Naive thymus-derived CD4-positive, alpha-beta T cell (primary cell): ENCODE data around the gene GATB. TPM values are rescaled to one million over a fixed set of nuclear protein-coding genes. Genes with fewer than 3 reads are reported as not detected.

ENCODE experiments used
- ATAC-seq: fragments of 150-1000 bp; cut with Tn5 transposase; 2 replicates; pipeline ENCODE4 v1.10.0; 2021; ENCODE audit warnings: mild to moderate bottlenecking, moderate library complexity
- CTCF ChIA-PET: fragments of 350-600 bp; sonication (Branson Sonifier 250); formaldehyde crosslinking; loops from one replicate; lab custom pipeline; 2021; ENCODE audit warnings: antibody characterized with exemption; lab: Charles Lee
- POLR2A ChIA-PET: fragments of 350-600 bp; sonication (Branson Sonifier 250); formaldehyde crosslinking; loops from one replicate; lab custom pipeline; 2021; ENCODE audit warnings: antibody characterized with exemption, inconsistent platforms; lab: Charles Lee
- DNase-seq, 9 donors: peaks; one replicate each; pipeline versions ENCODE4 v3.0.0 to v3.0.0-alpha.2; 2020 to 2022; ENCODE audit warnings: mixed read lengths in 1 of 9
- H3K27ac ChIP-seq: one replicate; pipeline ENCODE4 v1.7.0; 2013; ENCODE audit warnings: mild to moderate bottlenecking, low read depth, low read length, moderate library complexity
- H3K27me3 ChIP-seq, 2 donors: one replicate each; pipeline ENCODE4 v1.7.0; 2013; ENCODE audit warnings: low read length in 2 of 2, mild to moderate bottlenecking in 2 of 2, moderate library complexity in 2 of 2; ENCODE audit not compliant: control insufficient read depth in 2 of 2, insufficient read depth in 2 of 2
- H3K36me3 ChIP-seq, 3 experiments: 1 replicate in 2 of 3; 2 replicates in 1 of 3; pipeline ENCODE4 v1.7.0; 2013; ENCODE audit warnings: low read length in 3 of 3, mild to moderate bottlenecking in 3 of 3, moderate library complexity in 1 of 3; ENCODE audit not compliant: insufficient read depth in 3 of 3, control insufficient read depth in 2 of 3
- H3K4me1 ChIP-seq, 2 donors: one replicate each; pipeline ENCODE4 v1.7.0; 2013; ENCODE audit warnings: low read length in 2 of 2, mild to moderate bottlenecking in 2 of 2, moderate library complexity in 1 of 2; ENCODE audit not compliant: control insufficient read depth in 2 of 2, insufficient read depth in 2 of 2
- H3K4me3 ChIP-seq: 2 replicates; pipeline ENCODE4 v1.7.0; 2013; ENCODE audit warnings: mild to moderate bottlenecking, low read length
- H3K9me3 ChIP-seq, 3 experiments: 1 replicate in 2 of 3; 2 replicates in 1 of 3; pipeline ENCODE4 v1.7.0; 2013; ENCODE audit warnings: low read length in 3 of 3; ENCODE audit not compliant: control insufficient read depth in 2 of 3
- H3K27ac Mint-ChIP-seq, 9 donors: one replicate each; pipeline ENCODE4 v1.8.0; 2020 to 2022; ENCODE audit warnings: mixed read lengths in 9 of 9, mild to moderate bottlenecking in 8 of 9, moderate library complexity in 5 of 9, inconsistent platforms in 2 of 9
- H3K27me3 Mint-ChIP-seq, 5 donors: one replicate each; pipeline ENCODE4 v1.8.0; 2021 to 2022; ENCODE audit warnings: mixed read lengths in 5 of 5, mild to moderate bottlenecking in 1 of 5
- H3K36me3 Mint-ChIP-seq, 5 donors: one replicate each; pipeline ENCODE4 v1.8.0; 2020 to 2022; ENCODE audit warnings: mixed read lengths in 5 of 5, mild to moderate bottlenecking in 3 of 5, inconsistent platforms in 1 of 5
- H3K4me1 Mint-ChIP-seq, 7 donors: one replicate each; pipeline ENCODE4 v1.8.0; 2020 to 2022; ENCODE audit warnings: mixed read lengths in 7 of 7, mild to moderate bottlenecking in 3 of 7, inconsistent platforms in 1 of 7
- H3K4me3 Mint-ChIP-seq, 10 donors: one replicate each; pipeline ENCODE4 v1.8.0; 2020 to 2022; ENCODE audit warnings: mild to moderate bottlenecking in 10 of 10, mixed read lengths in 10 of 10, moderate library complexity in 6 of 10, inconsistent platforms in 2 of 10
- H3K9me3 Mint-ChIP-seq, 11 donors: one replicate each; pipeline ENCODE4 v1.8.0; 2020 to 2022; ENCODE audit warnings: mixed read lengths in 11 of 11, mild to moderate bottlenecking in 4 of 11, inconsistent platforms in 1 of 11, moderate library complexity in 1 of 11
- intact Hi-C, 2 donors: fragments of 100-400 bp; cut with micrococcal nuclease; formaldehyde crosslinking; loops; one replicate each; pipeline ENCODE4 v1.15.1; 2023
- polyA plus RNA-seq, 2 donors: library from polyadenylated mRNA; unstranded; fragments of 300-500 nt; fragmentation: Illumina TruSeq; gene quantifications; one replicate each; pipeline ENCODE4 v1.2.3, GENCODE V29; 2021
- total RNA-seq, 6 experiments: library from RNA in 5 of 6; stranded (reverse) in 5 of 6; gene quantifications; 1 replicate in 5 of 6; 2 replicates in 1 of 6; pipeline ENCODE4 v1.2.3 and lab custom pipeline; 2021 to 2026

GATB gene, protein sequence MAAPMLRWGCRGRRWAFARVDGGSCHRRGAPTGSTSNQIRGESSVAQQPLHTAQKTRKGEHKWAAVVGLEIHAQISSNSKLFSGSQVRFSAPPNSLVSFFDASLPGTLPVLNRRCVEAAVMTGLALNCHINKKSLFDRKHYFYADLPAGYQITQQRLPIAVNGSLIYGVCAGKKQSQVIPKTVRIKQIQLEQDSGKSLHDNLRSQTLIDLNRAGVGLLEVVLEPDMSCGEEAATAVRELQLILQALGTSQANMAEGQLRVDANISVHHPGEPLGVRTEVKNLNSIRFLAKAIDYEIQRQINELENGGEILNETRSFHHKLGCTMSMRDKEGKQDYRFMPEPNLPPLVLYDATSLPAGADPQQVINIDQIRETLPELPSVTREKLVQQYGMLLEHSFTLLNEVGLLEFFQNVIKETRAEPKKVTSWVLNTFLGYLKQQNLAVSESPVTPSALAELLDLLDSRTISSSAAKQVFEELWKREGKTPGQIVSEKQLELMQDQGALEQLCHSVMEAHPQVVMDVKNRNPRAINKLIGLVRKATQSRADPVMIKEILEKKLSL
- 10 to 100 TPM; 10.5 to 17.3 (median 14.2) TPM for total RNA-seq
- polyA plus RNA-seq, result 10 to 100 TPM; 13.6 to 17.8 TPM
- 15.6 reads per million, percentile 45 among the genes with 10 or more reads in this experiment for total RNA-seq (lab: John Stamatoyannopoulos, UW)

- peaks cover 1 to 17% (median 7%) of the 10 kb centered on the region in 3 experiments for H3K36me3 ChIP-seq
- H3K27ac ChIP-seq, result peak within 1 kb of the TSS; percentile 69
- CTCF ChIA-PET, result interaction anchor here (0.5 to 0.8 kb wide), 2 partner anchors 260 to 358 kb away, joined by 3 to 4 read pairs; no protein-coding TSS in a partner anchor
- intact Hi-C loops, result loop anchor here (1.0 to 10.0 kb wide), 18 partner anchors 231 to 1018 kb away; partner anchors contain the start of genes ARFIP1 (in 2 of the 2), FBXW7 (in 2 of the 2), LRBA (in 2 of the 2) and TIGD4 (in 2 of the 2)
- Mint-ChIP-seq H3K27me3 (peaks cover 0 to 8% (median 4%) of the 10 kb centered on the region in 5 donors), H3K27ac (peak within 1 kb of the TSS; percentile 94 to 99 (median 98)), H3K4me3 (peak within 1 kb of the TSS; percentile 88 to 99 (median 98)), H3K4me1 (peaks cover 7 to 24% (median 18%) of the 10 kb centered on the region in 7 donors), H3K9me3 (peaks cover 0 to 6% (median 0%) of the 10 kb centered on the region in 11 donors), H3K36me3 (peaks cover 4 to 14% (median 10%) of the 10 kb centered on the region in 5 donors)
- DNase-seq (peak; percentile 67 to 97 (median 93)), ATAC-seq (peak; percentile 99)
- POLR2A ChIA-PET, result interaction anchor here (0.6 to 1.2 kb wide), 6 partner anchors 10 to 661 kb away, joined by 3 to 5 read pairs (median 3); no protein-coding TSS in a partner anchor
- peak within 1 kb of the TSS; percentile 87 for H3K4me3 ChIP-seq
- no peaks in the 10 kb centered on the region for H3K27me3 ChIP-seq
- peaks cover 9 to 13% of the 10 kb centered on the region in 2 donors for H3K4me1 ChIP-seq
- H3K9me3 ChIP-seq, result no peaks in the 10 kb centered on the region
Observed at GRCh38 chr4:151760712-151761661, at the start of gene GATB. GATB (minus strand) TSS chr4:151761007; CDS start chr4:151760982, 25 bp downstream.

GRCh38 chr4:151810476-151810875, 49.7 kb upstream of the GATB start:
- H3K4me1 ChIP-seq, result no peaks in the 10 kb centered on the region
- DNase-seq, result no peak
- H3K27me3 ChIP-seq, result no peaks in the 10 kb centered on the region
- Mint-ChIP-seq H3K27ac (peak overlapping the region in 1 of 9 donors; percentile 47), H3K4me1 (peaks cover 0 to 16% (median 11%) of the 10 kb centered on the region in 7 donors), H3K9me3 (no peaks in the 10 kb centered on the region), H3K27me3 (peaks cover 0 to 3% (median 0%) of the 10 kb centered on the region in 5 donors), H3K36me3 (peaks cover 0 to under 1% (median 0%) of the 10 kb centered on the region in 5 donors), H3K4me3 (no peak overlapping the region)
- ChIA-PET CTCF (no interaction called here), POLR2A (no interaction called here)
- no peak overlapping the region for H3K4me3 ChIP-seq
- H3K9me3 ChIP-seq, result no peaks in the 10 kb centered on the region
- intact Hi-C loops, result no loop called here
- no peaks in the 10 kb centered on the region for H3K36me3 ChIP-seq
- ATAC-seq, result no peak
- no peak overlapping the region for H3K27ac ChIP-seq

DNA sequence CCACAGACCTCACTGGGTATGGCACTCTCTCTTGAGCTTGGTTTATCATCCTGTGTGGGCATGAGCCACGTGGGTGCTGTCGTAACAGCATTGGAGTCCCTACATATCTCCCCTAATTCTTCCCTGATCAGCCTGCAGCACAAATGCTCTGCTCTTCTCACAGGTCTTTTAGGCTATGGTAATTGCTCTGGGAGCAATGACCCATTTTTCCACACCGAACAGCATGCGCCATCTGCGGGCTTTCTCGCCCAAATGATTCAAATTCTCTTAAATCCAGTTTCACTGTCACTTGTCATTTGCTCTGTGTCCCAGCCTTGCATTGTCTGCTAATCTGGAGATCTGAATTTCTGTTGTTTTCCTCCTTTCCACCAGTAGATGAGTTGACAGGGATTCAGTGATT, 48.9 kb upstream of the GATB start:
- DNase-seq (no peak), ATAC-seq (no peak)
- Mint-ChIP-seq H3K27me3 (peaks cover 0 to 3% (median 0%) of the 10 kb centered on the region in 5 donors), H3K9me3 (no peaks in the 10 kb centered on the region), H3K4me3 (no peak overlapping the region), H3K4me1 (peaks cover 0 to 16% (median 11%) of the 10 kb centered on the region in 7 donors), H3K27ac (peak overlapping the region in 1 of 9 donors; percentile 37), H3K36me3 (peaks cover 0 to 3% (median 0%) of the 10 kb centered on the region in 5 donors)
- Histone ChIP-seq H3K9me3 (no peaks in the 10 kb centered on the region), H3K4me1 (no peaks in the 10 kb centered on the region), H3K27me3 (no peaks in the 10 kb centered on the region), H3K36me3 (no peaks in the 10 kb centered on the region), H3K27ac (no peak overlapping the region), H3K4me3 (no peak overlapping the region)
- CTCF ChIA-PET, result no interaction called here
- intact Hi-C loops, result no loop called here
- POLR2A ChIA-PET, result no interaction called here

GRCh38 chr4:151808542-151808941, 47.7 kb upstream of the GATB start:
- Histone ChIP-seq H3K27ac (no peak overlapping the region), H3K27me3 (no peaks in the 10 kb centered on the region), H3K4me3 (no peak overlapping the region), H3K4me1 (no peaks in the 10 kb centered on the region), H3K36me3 (no peaks in the 10 kb centered on the region), H3K9me3 (no peaks in the 10 kb centered on the region)
- H3K4me1 Mint-ChIP-seq, result peaks cover 0 to 16% (median 11%) of the 10 kb centered on the region in 7 donors
- POLR2A ChIA-PET, result no interaction called here
- peaks cover 0 to 3% (median 0%) of the 10 kb centered on the region in 5 donors for H3K36me3 Mint-ChIP-seq
- ATAC-seq (no peak), DNase-seq (no peak)
- H3K27me3 Mint-ChIP-seq, result peaks cover 0 to 3% (median 0%) of the 10 kb centered on the region in 5 donors
- H3K9me3 Mint-ChIP-seq, result no peaks in the 10 kb centered on the region
- no peak overlapping the region for H3K4me3 Mint-ChIP-seq
- no peak overlapping the region for H3K27ac Mint-ChIP-seq
- CTCF ChIA-PET, result interaction anchor here (0.6 to 1.1 kb wide), 2 partner anchors 73 to 550 kb away, joined by 3 to 4 read pairs; no protein-coding TSS in a partner anchor
- intact Hi-C loops, result no loop called here

DNA sequence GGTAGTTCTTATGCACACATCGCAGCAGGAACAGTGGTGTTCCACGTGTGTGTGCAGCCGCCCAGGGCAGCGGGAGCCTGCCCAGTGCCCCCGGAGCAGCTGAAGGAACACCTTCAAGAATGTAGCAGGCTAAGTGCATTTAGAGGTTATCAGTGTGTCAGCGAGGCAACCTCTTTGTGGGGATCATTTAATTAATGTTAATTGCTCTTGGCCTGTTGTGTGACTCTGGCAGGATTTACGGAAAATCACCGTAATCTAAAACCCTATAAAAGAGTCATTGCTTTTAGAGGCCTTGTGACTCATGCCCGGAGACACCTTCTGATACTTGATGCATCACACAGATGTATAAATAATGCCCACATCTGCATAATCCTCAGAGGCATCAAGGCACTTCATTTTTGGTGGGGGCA, 47.3 kb upstream of the GATB start:
- ATAC-seq (no peak), DNase-seq (no peak)
- Mint-ChIP-seq H3K9me3 (no peaks in the 10 kb centered on the region), H3K27ac (no peak overlapping the region), H3K36me3 (peaks cover 0 to 3% (median 0%) of the 10 kb centered on the region in 5 donors), H3K4me3 (no peak overlapping the region), H3K4me1 (peaks cover 0 to 16% (median 11%) of the 10 kb centered on the region in 7 donors), H3K27me3 (peaks cover 0 to 3% (median 0%) of the 10 kb centered on the region in 5 donors)
- H3K9me3 ChIP-seq, result no peaks in the 10 kb centered on the region
- H3K4me3 ChIP-seq, result no peak overlapping the region
- no peaks in the 10 kb centered on the region for H3K4me1 ChIP-seq
- intact Hi-C loops, result no loop called here
- CTCF ChIA-PET, result interaction anchor here (1.1 kb wide), 1 partner anchor 74 kb away, joined by 3 read pairs; no protein-coding TSS in a partner anchor
- H3K27ac ChIP-seq, result no peak overlapping the region
- no peaks in the 10 kb centered on the region for H3K27me3 ChIP-seq
- POLR2A ChIA-PET, result no interaction called here
- no peaks in the 10 kb centered on the region for H3K36me3 ChIP-seq
